K562 treated with DMSO at 1 percent for 24 hours (cell line): Measurements from ENCODE around the gene OR4K14. TPM values are rescaled to one million over a fixed set of nuclear protein-coding genes. Genes with fewer than 3 reads are reported as not detected.

ENCODE experiments used
- total RNA-seq: library from RNA; unstranded; fragments of 300-600 nt; gene quantifications from 2 replicates; pipeline ENCODE4 v1.2.3, GENCODE V29; 2022; ENCODE audit warnings: low read depth; ENCODE audit not compliant: insufficient read depth

OR4K14 gene, protein sequence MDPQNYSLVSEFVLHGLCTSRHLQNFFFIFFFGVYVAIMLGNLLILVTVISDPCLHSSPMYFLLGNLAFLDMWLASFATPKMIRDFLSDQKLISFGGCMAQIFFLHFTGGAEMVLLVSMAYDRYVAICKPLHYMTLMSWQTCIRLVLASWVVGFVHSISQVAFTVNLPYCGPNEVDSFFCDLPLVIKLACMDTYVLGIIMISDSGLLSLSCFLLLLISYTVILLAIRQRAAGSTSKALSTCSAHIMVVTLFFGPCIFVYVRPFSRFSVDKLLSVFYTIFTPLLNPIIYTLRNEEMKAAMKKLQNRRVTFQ
- total RNA-seq = not detected in 2 replicates

GRCh38 chr14:20019257-20019865, at the start of gene OR4K14:
Gene OR4K14, minus strand, starts transcription at chr14:20019307. Its CDS starts 4,114 bp downstream, at chr14:20015193.

GRCh38 chr14:20059745-20060144, 40.6 kb upstream of the OR4K14 start, which contains the start of gene OR4L1:
Gene OR4L1, plus strand, starts transcription at chr14:20060045. Its CDS starts 0 bp downstream, at chr14:20060045.

GRCh38 chr14:20035938-20036337, 16.8 kb upstream of the OR4K14 start, which contains the start of gene OR4K13:
Gene OR4K13, minus strand, starts transcription at chr14:20036038. Its CDS starts 1,280 bp downstream, at chr14:20034758.

GRCh38 chr14:20001863-20002262, 17.2 kb downstream of the OR4K14 start, which contains the start of gene OR4Q2:
Gene OR4Q2, plus strand, starts transcription at chr14:20002163.

DNA sequence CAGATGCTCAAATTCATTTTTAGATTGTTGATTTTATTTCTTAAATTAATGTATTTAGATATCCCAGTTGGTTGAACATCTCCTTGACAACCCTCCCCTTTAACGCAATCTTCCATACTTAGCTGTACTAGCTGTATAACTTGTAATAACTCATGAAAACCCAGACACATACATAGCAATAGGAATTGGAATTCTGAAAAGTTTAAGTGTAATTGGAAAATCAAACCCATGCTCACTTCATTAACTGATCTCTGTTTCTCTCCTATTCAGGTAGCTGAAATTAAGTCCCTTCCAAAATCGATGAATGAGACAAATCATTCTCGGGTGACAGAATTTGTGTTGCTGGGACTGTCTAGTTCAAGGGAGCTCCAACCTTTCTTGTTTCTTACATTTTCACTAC, 43.8 kb downstream of the OR4K14 start, which contains the start of gene OR4K15:
Gene OR4K15 (plus strand): TSS at position 301 of the 400 bp plus-strand sequence. CDS start 0 bp downstream, at position 301.

Other genes starting within 250 kb of the OR4K14 start
- not detected in 2 replicates for gene OR4M1, start 245.8 kb downstream of the OR4K14 start, total RNA-seq
- gene OR4N2, start 215.5 kb downstream of the OR4K14 start, total RNA-seq = not detected in 2 replicates
- gene OR4K2, start 144.2 kb downstream of the OR4K14 start, total RNA-seq = not detected in 2 replicates
- not detected in 2 replicates for gene OR4K5, start 98.7 kb downstream of the OR4K14 start, total RNA-seq
- not detected in 2 replicates for gene OR4K1, start 88.4 kb downstream of the OR4K14 start, total RNA-seq
- not detected in 2 replicates for gene OR4K15, start 43.7 kb downstream of the OR4K14 start, total RNA-seq
- gene OR4Q2, start 17.1 kb downstream of the OR4K14 start, total RNA-seq = not detected in 2 replicates
- gene OR4K13, start 16.7 kb upstream of the OR4K14 start, total RNA-seq = not detected in 2 replicates
- gene OR4L1, start 40.7 kb upstream of the OR4K14 start, total RNA-seq = not detected in 2 replicates
- gene OR4K17, start 91.4 kb upstream of the OR4K14 start, total RNA-seq = not detected in 2 replicates
- gene OR4N5, start 119.5 kb upstream of the OR4K14 start, total RNA-seq = not detected in 2 replicates
- gene OR11G2, start 171.6 kb upstream of the OR4K14 start, total RNA-seq = not detected in 2 replicates
- not detected in 2 replicates for gene OR11H6, start 204.4 kb upstream of the OR4K14 start, total RNA-seq
- gene OR11H7, start 209.7 kb upstream of the OR4K14 start, total RNA-seq = not detected in 2 replicates
- gene OR11H4, start 220.0 kb upstream of the OR4K14 start, total RNA-seq = not detected in 2 replicates